Thoracic aorta (tissue), 2 donors: ENCODE results near the gene FPGT. TPM values are rescaled to one million over a fixed set of nuclear protein-coding genes. Genes with fewer than 3 reads are reported as not detected.
"Not testable (repeated sequence)": the region's sequence is repeated elsewhere in the genome, so short reads cannot be mapped to it uniquely, and the experiment has no call there.

ENCODE experiments used
- ATAC-seq: fragments of 150-250 bp; one replicate; pipeline ENCODE4 v1.8.0; 2017; ENCODE audit warnings: low read depth; ENCODE audit not compliant: insufficient number of reproducible peaks, low FRiP score
- DNase-seq: peaks from one replicate; pipeline ENCODE4 v3.0.0-alpha.2; 2020; ENCODE audit warnings: low spot score
- H3K27ac ChIP-seq, 2 donors: fragments of 200-600 bp; sonication (generic); 1 replicate in 1 of 2; 2 replicates in 1 of 2; pipeline ENCODE4 v1.5.1; 2016; ENCODE audit warnings: mild to moderate bottlenecking in 2 of 2, moderate library complexity in 2 of 2
- H3K27me3 ChIP-seq: fragments of 200-600 bp; sonication (generic); replicated peaks from 2 replicates; pipeline ENCODE4 v1.6.0; 2016; ENCODE audit warnings: mild to moderate bottlenecking; ENCODE audit not compliant: insufficient read depth
- H3K36me3 ChIP-seq: fragments of 200-600 bp; sonication (generic); one replicate; pipeline ENCODE4 v1.5.1; 2016
- H3K4me1 ChIP-seq, 2 donors: fragments of 200-600 bp; sonication (generic); 1 replicate in 1 of 2; 2 replicates in 1 of 2; pipeline versions ENCODE4 v1.5.1 to v1.6.0; 2016; ENCODE audit warnings: low read depth in 2 of 2, mild to moderate bottlenecking in 1 of 2; ENCODE audit not compliant: control insufficient read depth in 1 of 2
- H3K4me3 ChIP-seq: fragments of 200-600 bp; sonication (generic); 2 replicates; pipeline ENCODE4 v1.5.1; 2016; ENCODE audit warnings: mild to moderate bottlenecking
- H3K9me3 ChIP-seq: fragments of 200-600 bp; sonication (generic); 2 replicates; pipeline ENCODE4 v1.5.1; 2016
- total RNA-seq, 2 donors: library from RNA; depleted of rRNA; stranded (reverse); fragments of >200 nt; gene quantifications; one replicate each; pipeline versions ENCODE4 v1.1.0 to v1.2.3, GENCODE V29; 2016
- TF ChIP-seq, protein P1 (sequence below): fragments of 200-600 bp; sonication (generic); IDR thresholded peaks from one replicate; pipeline ENCODE4 v1.5.1; 2019; ENCODE audit warnings: antibody characterized with exemption

Gene FPGT
- total RNA-seq, 2 donors from 2014 or later: 8.9 to 17.1 TPM

DNA sequence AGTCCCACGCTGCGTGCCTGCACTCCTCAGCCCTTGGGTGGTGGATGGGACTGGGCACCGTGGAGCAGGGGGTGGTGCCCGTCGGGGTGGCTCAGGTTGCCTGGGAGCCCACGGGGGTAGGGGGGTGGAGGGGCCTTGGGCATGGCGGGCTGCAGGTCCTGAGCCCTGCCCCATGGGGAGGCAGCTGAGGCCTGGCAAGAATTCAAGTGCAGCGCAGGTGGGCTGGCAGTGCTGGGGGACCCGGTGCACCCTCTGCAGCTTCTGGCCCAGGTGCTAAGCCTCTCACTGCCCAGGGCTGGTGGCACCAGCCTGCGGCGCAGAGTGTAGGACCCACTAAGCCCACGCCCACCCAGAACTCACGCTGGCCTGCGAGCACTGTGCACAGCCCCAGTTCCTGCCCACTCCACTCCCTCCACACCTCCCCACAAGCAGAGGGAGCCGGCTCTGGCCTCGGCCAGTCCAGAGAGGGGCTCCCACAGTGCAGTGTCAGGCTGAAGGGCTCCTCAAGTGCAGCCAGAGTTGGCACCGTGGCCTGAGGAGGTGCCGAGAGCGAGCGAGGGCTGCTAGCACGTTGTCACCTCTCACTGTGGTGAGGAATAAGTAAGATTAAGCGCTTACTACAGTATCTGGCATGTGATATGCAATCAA lies 50.0 kb downstream of the FPGT start:
- Histone ChIP-seq H3K27ac (no peak overlapping the region), H3K4me3 (no peak overlapping the region), H3K9me3 (no peaks in the 10 kb centered on the region), H3K27me3 (no peaks in the 10 kb centered on the region), H3K4me1 (peaks cover 0 to 7% of the 10 kb centered on the region in 2 donors), H3K36me3 (no peaks in the 10 kb centered on the region)
- no peak for ATAC-seq
- TF ChIP-seq, protein P1, sequence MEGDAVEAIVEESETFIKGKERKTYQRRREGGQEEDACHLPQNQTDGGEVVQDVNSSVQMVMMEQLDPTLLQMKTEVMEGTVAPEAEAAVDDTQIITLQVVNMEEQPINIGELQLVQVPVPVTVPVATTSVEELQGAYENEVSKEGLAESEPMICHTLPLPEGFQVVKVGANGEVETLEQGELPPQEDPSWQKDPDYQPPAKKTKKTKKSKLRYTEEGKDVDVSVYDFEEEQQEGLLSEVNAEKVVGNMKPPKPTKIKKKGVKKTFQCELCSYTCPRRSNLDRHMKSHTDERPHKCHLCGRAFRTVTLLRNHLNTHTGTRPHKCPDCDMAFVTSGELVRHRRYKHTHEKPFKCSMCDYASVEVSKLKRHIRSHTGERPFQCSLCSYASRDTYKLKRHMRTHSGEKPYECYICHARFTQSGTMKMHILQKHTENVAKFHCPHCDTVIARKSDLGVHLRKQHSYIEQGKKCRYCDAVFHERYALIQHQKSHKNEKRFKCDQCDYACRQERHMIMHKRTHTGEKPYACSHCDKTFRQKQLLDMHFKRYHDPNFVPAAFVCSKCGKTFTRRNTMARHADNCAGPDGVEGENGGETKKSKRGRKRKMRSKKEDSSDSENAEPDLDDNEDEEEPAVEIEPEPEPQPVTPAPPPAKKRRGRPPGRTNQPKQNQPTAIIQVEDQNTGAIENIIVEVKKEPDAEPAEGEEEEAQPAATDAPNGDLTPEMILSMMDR: no peak
- DNase-seq: no peak

DNA sequence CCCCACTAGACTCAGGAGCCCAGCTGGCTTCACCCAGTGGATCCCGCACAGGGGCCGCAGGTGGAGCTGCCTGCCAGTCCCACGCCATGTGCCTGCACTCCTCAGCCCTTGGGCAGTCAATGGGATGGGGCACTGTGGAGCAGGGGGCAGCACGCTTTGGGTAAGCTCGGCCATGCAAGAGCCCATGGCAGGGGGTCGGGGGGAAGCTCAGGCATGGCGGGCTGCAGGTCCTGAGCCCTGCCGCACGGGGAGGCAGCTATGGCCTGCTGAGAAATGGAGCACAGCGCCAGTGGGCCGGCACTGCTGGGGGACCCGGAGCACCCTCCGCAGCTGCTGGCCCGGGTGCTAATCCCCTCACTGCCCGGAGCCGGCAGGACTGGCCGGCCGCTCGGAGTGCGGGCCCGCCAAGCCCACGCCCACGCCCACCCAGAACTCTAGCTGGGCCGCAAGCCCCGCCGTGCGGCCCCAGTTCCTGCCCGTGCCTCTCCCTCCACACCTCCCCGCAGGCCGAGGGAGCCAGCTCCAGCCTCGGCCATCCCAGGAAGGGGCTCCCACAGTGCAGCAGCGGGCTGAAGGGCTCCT lies 55.3 kb downstream of the FPGT start:
- not testable (repeated sequence) for H3K36me3 ChIP-seq, H3K4me3 ChIP-seq, H3K9me3 ChIP-seq, ATAC-seq, H3K4me1 ChIP-seq, H3K27ac ChIP-seq, DNase-seq, H3K27me3 ChIP-seq

Other genes starting within 250 kb of the FPGT start
- gene LRRIQ3, start 66 bp upstream of the FPGT start, total RNA-seq: 1 to 10 TPM in 1 of 2 donors, under 1 TPM in 1; 0.85 to 1.1 TPM
- gene TNNI3K, start 37.1 kb downstream of the FPGT start, total RNA-seq: 1 to 10 TPM; 6.6 to 9.7 TPM